ENCODE results near the gene DLG1. TPM values are rescaled to one million over a fixed set of nuclear protein-coding genes. Genes with fewer than 3 reads are reported as not detected.

Gene DLG1
- total RNA-seq, 2 experiments from 2014 or later, result 48.9 to 95.1 TPM

GRCh38 chr3:197191897-197192296, 106.5 kb downstream of the DLG1 start:
- peaks cover 25% of the 10 kb centered on the region; the same call in 1 of the 2 replicates for H3K79me2 ChIP-seq (ENCODE audit: insufficient read depth, low read depth, low read length)
- H3K9me2 ChIP-seq (ENCODE audit: insufficient read depth, low read length), result no peaks in the 10 kb centered on the region
- DNase-seq (ENCODE audit: low spot score), result no peak
- intact Hi-C loops (cut with micrococcal nuclease; ENCODE audit: unreplicated experiment), result no loop called here
- ChIA-PET CTCF (ENCODE audit: unreplicated experiment) (interaction anchor here (0.6 kb wide), 1 partner anchor 26 kb away, joined by 3 read pairs; no protein-coding TSS in a partner anchor), POLR2A (no interaction called here)
- TF ChIP-seq EZH2phosphoT487 (IDR thresholded peaks at IDR 0.05; ENCODE audit: borderline replicate concordance, low read depth, low read length) (no peak), CTCF (conservative IDR thresholded peaks at IDR 0.05; ENCODE audit: low read length) (no peak)
- no TSS peak for BruUV-seq (replicated peaks)
- H3K4me3 ChIP-seq (ENCODE audit: low read depth, low read length, poor library complexity, severe bottlenecking), result no peak overlapping the region
- H3K27ac ChIP-seq (ENCODE audit: low read depth, low read length, poor library complexity, severe bottlenecking), result no peak overlapping the region
- H3K36me3 ChIP-seq (ENCODE audit: insufficient read depth, low read length), result peaks cover 20% of the 10 kb centered on the region
- H4K20me1 ChIP-seq (ENCODE audit: insufficient read depth, low read length), result peaks cover under 1% of the 10 kb centered on the region; the same call in 1 of the 2 replicates
- no peaks in the 10 kb centered on the region for H3K9me3 ChIP-seq (ENCODE audit: low read length)
- no peak overlapping the region for H3K4me2 ChIP-seq (ENCODE audit: low read length)
- H3K4me1 ChIP-seq (ENCODE audit: insufficient read depth, low read length, poor library complexity, severe bottlenecking), result no peaks in the 10 kb centered on the region
- no peak overlapping the region for H2AFZ ChIP-seq (ENCODE audit: low read length)

DNA sequence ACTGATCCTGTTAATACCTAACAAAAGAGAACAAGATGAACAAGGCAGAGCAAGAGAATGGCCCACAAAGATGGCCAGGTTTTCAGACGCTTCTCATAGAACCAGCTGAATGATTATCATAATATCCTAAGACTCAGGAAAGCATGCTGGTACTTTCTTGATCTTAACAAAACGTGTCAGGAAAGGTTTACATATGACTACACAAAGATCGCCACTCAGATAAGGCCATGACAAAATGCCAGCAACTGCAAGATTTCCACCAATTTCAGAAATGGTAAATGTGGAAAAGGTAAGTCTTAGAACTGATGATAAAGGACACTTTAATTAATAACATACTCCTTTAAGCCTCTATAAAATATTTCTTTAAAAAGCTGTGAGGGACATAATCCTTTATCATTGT, 108.8 kb downstream of the DLG1 start:
- Histone ChIP-seq H3K4me3 (ENCODE audit: low read depth, low read length, poor library complexity, severe bottlenecking) (no peak overlapping the region), H4K20me1 (ENCODE audit: insufficient read depth, low read length) (peaks cover 7% of the 10 kb centered on the region), H2AFZ (ENCODE audit: low read length) (no peak overlapping the region), H3K4me1 (ENCODE audit: insufficient read depth, low read length, poor library complexity, severe bottlenecking) (no peaks in the 10 kb centered on the region), H3K27ac (ENCODE audit: low read depth, low read length, poor library complexity, severe bottlenecking) (no peak overlapping the region), H3K9me3 (ENCODE audit: low read length) (no peaks in the 10 kb centered on the region), H3K4me2 (ENCODE audit: low read length) (no peak overlapping the region), H3K9me2 (ENCODE audit: insufficient read depth, low read length) (no peaks in the 10 kb centered on the region), H3K36me3 (ENCODE audit: insufficient read depth, low read length) (peaks cover 20% of the 10 kb centered on the region), H3K79me2 (ENCODE audit: insufficient read depth, low read depth, low read length) (peaks cover 4% of the 10 kb centered on the region; the same call in 1 of the 2 replicates)
- ChIA-PET CTCF (ENCODE audit: unreplicated experiment) (no interaction called here), POLR2A (interaction anchor here (1.4 kb wide), 1 partner anchor 9 kb away, joined by 6 read pairs; no protein-coding TSS in a partner anchor)
- TF ChIP-seq CTCF (conservative IDR thresholded peaks at IDR 0.05; ENCODE audit: low read length) (no peak), EZH2phosphoT487 (IDR thresholded peaks at IDR 0.05; ENCODE audit: borderline replicate concordance, low read depth, low read length) (no peak)
- DNase-seq (ENCODE audit: low spot score), result no peak
- intact Hi-C loops (cut with micrococcal nuclease; ENCODE audit: unreplicated experiment), result no loop called here
- BruUV-seq (replicated peaks), result no TSS peak

DNA sequence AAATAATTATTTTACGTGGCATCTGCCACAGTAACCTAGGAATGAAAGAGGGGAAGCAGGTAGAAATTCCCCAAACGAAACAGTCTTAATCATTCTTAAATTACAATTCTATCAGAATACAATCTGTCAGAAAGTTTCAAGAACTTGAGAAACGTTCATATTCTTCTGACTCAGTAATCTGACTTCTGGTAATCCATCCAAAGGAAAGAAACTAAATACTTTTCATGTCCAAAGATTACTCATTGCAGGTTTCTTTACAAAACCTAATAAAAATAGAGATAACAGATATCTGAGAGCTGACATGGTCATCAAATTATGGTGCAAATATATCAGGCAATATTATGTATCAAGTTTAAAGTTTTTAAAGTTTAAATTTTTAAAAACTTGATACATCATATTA, 109.4 kb downstream of the DLG1 start:
- Histone ChIP-seq H2AFZ (ENCODE audit: low read length) (no peak overlapping the region), H3K36me3 (ENCODE audit: insufficient read depth, low read length) (peaks cover 19% of the 10 kb centered on the region), H3K9me2 (ENCODE audit: insufficient read depth, low read length) (no peaks in the 10 kb centered on the region), H3K4me1 (ENCODE audit: insufficient read depth, low read length, poor library complexity, severe bottlenecking) (peaks cover 3% of the 10 kb centered on the region), H3K79me2 (ENCODE audit: insufficient read depth, low read depth, low read length) (peaks cover 6% of the 10 kb centered on the region; the same call in 1 of the 2 replicates), H3K4me2 (ENCODE audit: low read length) (no peak overlapping the region), H3K9me3 (ENCODE audit: low read length) (no peaks in the 10 kb centered on the region), H3K4me3 (ENCODE audit: low read depth, low read length, poor library complexity, severe bottlenecking) (no peak overlapping the region), H4K20me1 (ENCODE audit: insufficient read depth, low read length) (peaks cover 7% of the 10 kb centered on the region), H3K27ac (ENCODE audit: low read depth, low read length, poor library complexity, severe bottlenecking) (no peak overlapping the region)
- intact Hi-C loops (cut with micrococcal nuclease; ENCODE audit: unreplicated experiment), result no loop called here
- ChIA-PET CTCF (ENCODE audit: unreplicated experiment) (no interaction called here), POLR2A (interaction anchor here (1.4 kb wide), 1 partner anchor 9 kb away, joined by 6 read pairs; no protein-coding TSS in a partner anchor)
- TF ChIP-seq CTCF (conservative IDR thresholded peaks at IDR 0.05; ENCODE audit: low read length), result no peak
- TF ChIP-seq EZH2phosphoT487 (IDR thresholded peaks at IDR 0.05; ENCODE audit: borderline replicate concordance, low read depth, low read length), result no peak
- BruUV-seq (replicated peaks), result no TSS peak
- DNase-seq (ENCODE audit: low spot score), result no peak
